ENCODE data around the gene PRAMEF5. TPM values are rescaled to one million over a fixed set of nuclear protein-coding genes. Genes with fewer than 3 reads are reported as not detected.
A peak's percentile ranks its signal among the peaks of the same experiment; 100 is the strongest.
"Not testable (repeated sequence)": the region's sequence is repeated elsewhere in the genome, so short reads cannot be mapped to it uniquely, and the experiment has no call there.

Gene PRAMEF5
- not detected for total RNA-seq

DNA sequence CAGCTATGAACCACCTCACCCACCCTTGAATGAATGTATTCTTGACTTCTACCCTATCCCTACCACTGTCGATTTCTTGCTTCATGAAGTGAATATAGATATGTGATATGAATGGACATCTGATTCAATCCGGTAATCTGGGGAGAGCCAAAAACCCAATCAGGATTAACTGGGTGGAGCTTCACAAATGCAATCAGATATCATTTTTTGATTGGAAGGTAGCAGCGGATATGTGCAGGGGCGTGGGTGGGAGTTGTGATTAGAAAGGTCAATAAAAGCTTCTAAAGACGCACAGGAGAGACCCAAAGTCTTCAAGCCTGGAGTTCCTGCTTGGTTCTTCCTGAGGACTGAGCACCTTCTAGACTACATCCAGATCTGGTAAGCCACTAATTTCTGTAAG, at the start of gene PRAMEF5:
Gene PRAMEF5 (plus strand): TSS at position 301 of the 400 bp plus-strand sequence. CDS start 5,071 bp downstream, outside the sequence.
- POLR2A ChIA-PET; H3K9me3 Mint-ChIP-seq (ENCODE audit: insufficient read depth); H3K27me3 Mint-ChIP-seq (ENCODE audit: low read depth); CTCF ChIA-PET; DNase-seq; H3K4me1 Mint-ChIP-seq (ENCODE audit: low read depth); ATAC-seq; H3K36me3 Mint-ChIP-seq (ENCODE audit: low read depth); H3K4me3 Mint-ChIP-seq; H3K27ac Mint-ChIP-seq: not testable (repeated sequence)

DNA sequence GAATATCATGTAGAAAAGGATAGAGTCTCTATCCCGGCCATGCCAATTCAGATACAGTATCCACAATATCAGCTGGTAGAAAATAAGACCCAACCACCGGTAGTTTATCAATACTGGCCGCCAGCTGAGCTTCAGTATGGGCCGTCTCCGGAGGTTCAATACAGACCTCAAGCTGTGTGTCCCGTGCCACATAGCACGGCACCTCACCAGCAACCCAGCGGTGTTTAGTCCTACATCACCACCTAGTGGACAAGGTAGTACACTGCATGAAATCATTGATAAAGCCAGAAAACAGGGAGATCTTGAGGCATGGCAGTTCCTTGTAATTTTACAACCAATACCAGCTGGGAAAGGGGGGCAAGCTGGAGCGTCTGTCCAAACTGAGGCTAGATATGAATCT, 45.3 kb upstream of the PRAMEF5 start:
- H3K4me3 Mint-ChIP-seq; H3K9me3 Mint-ChIP-seq (ENCODE audit: insufficient read depth); ATAC-seq; POLR2A ChIA-PET; H3K27ac Mint-ChIP-seq; DNase-seq; CTCF ChIA-PET; H3K36me3 Mint-ChIP-seq (ENCODE audit: low read depth); H3K4me1 Mint-ChIP-seq (ENCODE audit: low read depth); H3K27me3 Mint-ChIP-seq (ENCODE audit: low read depth): not testable (repeated sequence)

DNA sequence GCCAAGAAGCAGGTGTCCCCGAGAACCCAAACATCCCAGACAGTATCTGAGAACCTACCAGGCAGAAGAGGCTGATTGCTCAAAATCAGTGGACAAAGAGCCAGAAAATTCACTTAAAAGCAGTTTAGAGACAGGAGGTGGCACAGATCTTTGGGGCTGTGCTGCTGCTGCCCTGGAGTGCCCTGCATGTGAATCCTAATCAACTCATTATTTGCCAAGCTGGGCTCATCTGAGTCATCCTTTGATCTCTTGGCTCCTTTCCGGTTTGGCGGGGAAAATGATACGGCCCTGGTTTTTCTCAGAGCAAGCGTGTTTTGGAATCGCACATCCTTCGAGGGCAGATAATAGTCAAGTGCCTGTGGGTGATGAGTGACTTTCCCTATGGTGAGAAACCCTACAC, 37.4 kb upstream of the PRAMEF5 start:
- H3K27me3 Mint-ChIP-seq (ENCODE audit: low read depth); DNase-seq; H3K4me3 Mint-ChIP-seq; CTCF ChIA-PET; H3K9me3 Mint-ChIP-seq (ENCODE audit: insufficient read depth); H3K36me3 Mint-ChIP-seq (ENCODE audit: low read depth); H3K27ac Mint-ChIP-seq; POLR2A ChIA-PET; ATAC-seq; H3K4me1 Mint-ChIP-seq (ENCODE audit: low read depth): not testable (repeated sequence)

DNA sequence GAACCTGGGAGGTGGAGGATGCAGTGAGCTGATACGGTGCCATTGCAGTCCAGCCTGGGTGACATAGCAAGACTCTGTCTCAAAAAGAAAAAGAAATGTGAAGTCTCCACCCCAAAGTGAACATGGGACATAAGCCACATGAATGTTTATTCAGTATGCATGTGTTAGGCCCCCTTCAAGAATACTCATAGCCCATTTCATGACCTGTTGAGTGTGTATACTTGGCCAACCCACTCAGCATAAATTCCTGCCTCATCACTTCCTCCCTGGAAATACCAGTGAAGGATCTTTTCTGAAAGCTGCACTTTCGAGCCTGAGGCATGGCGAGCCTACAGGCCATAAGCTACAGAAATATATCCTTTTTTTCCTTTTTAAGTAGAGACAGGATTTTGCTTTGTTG, 34.8 kb upstream of the PRAMEF5 start:
- H3K9me3 Mint-ChIP-seq (ENCODE audit: insufficient read depth); H3K4me3 Mint-ChIP-seq; ATAC-seq; H3K4me1 Mint-ChIP-seq (ENCODE audit: low read depth); CTCF ChIA-PET; DNase-seq; H3K27me3 Mint-ChIP-seq (ENCODE audit: low read depth); H3K27ac Mint-ChIP-seq; POLR2A ChIA-PET; H3K36me3 Mint-ChIP-seq (ENCODE audit: low read depth): not testable (repeated sequence)

DNA sequence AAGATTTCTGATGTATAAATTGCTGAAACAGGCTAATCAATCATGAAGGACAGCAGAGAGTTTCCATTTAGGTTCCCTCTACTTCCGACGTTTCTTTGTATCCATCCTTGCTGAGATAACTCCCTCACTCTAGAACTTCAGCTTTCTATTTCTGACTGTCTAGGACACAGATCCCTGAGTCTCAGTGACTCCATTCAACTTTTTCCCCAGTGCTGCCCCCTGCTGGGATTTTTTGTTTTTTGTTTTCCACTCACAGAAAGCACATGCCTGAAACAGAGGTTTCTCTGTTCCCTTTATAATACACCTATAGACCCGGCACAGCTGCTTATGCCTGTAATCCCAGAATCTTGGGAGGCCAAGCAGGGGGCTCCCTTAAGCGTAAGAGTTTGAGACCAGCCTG, 31.2 kb upstream of the PRAMEF5 start:
- DNase-seq; POLR2A ChIA-PET; H3K27me3 Mint-ChIP-seq (ENCODE audit: low read depth); ATAC-seq; H3K4me1 Mint-ChIP-seq (ENCODE audit: low read depth); H3K4me3 Mint-ChIP-seq; H3K36me3 Mint-ChIP-seq (ENCODE audit: low read depth); H3K27ac Mint-ChIP-seq; H3K9me3 Mint-ChIP-seq (ENCODE audit: insufficient read depth); CTCF ChIA-PET: not testable (repeated sequence)

DNA sequence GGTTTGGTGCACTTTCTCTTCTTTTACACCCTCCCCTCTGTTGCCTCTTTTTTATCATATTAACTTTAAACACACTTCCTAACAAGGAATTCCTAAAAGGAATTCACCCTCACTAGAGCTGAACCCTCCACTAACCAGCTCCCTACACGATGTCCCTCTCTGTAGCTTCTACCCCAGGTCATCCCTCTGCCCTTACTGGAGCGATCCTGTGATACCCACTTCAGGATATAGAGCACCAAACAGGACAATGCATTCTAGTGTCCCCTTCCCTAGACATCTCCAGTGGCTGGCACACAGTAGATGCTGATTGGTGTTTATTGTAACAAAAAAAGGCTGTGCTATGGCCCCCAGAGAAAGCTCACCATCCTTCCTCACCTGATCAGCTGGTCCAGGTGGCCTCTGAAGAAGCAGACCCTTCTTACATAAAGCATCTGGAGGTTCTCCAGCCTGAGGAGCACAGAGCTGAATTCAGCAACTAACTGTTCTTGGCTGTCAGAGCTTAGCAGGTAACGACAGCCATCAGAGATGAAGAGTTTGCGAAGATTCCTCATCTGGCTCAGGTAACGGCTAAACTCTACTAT, 29.4 kb upstream of the PRAMEF5 start:
- Mint-ChIP-seq H3K36me3 (ENCODE audit: low read depth) (no peaks in the 10 kb centered on the region), H3K4me3 (no peak overlapping the region), H3K27me3 (ENCODE audit: low read depth) (no peaks in the 10 kb centered on the region), H3K4me1 (ENCODE audit: low read depth) (no peaks in the 10 kb centered on the region), H3K27ac (no peak overlapping the region), H3K9me3 (ENCODE audit: insufficient read depth) (no peaks in the 10 kb centered on the region)
- DNase-seq (peak; percentile 12), ATAC-seq (no peak)
- ChIA-PET POLR2A (no interaction called here), CTCF (no interaction called here)

DNA sequence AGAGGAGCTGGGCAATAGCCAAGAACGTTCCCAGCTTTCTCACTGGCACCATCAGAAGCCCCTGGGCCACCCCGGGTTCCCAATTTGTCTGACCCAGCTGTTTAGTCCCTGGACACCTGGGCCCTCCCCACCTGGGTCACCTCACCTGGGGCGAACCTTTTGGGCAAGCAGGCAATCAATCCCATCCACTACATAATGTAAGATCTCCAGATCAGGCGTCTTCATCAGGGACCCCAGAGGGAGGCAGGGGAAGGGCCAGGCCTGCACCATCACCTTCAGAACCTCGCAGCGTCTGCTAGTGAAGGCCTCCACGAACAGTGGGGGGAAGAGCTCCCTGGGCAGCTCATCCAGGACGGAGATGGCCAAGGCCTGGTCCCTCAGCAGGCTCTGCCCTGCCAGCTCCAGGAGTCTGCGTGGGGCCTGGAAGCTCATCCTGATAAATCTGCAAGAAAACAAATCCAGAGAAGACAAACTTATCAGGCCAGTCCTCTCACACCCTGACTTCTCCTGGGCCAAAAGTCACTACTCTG, 28.3 kb upstream of the PRAMEF5 start, which contains the start of gene PRAMEF18:
Gene PRAMEF18 (minus strand): TSS at position 480 of the 530 bp plus-strand sequence. CDS start 48 bp downstream, at position 432.
- peak; percentile 2 for DNase-seq
- H3K27me3 Mint-ChIP-seq (ENCODE audit: low read depth); H3K9me3 Mint-ChIP-seq (ENCODE audit: insufficient read depth); H3K4me1 Mint-ChIP-seq (ENCODE audit: low read depth); H3K36me3 Mint-ChIP-seq (ENCODE audit: low read depth); H3K27ac Mint-ChIP-seq; ATAC-seq; H3K4me3 Mint-ChIP-seq; CTCF ChIA-PET; POLR2A ChIA-PET: not testable (repeated sequence)

DNA sequence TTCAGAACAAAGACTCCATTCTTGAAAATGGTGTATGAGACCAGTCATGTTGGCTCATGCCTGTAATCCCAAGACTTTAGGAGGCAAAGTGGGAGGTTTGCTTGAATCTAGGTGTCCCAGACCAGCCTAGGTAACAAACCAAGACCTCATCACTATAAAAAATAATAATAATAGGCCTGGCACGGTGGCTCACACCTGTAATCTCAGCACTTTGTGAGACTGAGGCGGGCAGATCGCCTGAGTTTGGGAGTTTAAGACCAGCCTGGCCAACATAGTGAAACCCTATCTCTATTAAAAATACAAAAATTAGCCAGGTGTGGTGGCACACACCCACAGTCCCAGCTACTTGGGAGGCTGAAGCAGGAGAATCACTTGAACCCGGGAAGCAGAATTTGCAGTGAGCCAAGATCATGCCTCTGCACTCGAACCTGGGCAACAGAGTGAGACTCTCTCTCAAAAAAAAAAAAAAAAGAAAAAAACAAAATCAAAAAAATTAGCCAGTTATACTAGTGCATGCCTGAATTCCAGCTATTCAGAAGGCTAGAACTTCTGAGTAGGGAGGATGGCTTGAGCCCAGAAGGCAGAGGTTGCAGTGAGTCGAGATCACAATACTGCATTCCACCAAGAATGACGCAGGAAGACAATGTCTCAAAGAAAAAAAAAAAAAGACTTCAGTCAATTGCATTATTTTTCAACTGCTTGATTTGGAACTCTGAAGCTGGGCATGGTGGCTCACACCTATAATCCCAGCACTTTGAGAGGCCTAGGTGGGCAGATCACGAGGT, 26.5 kb upstream of the PRAMEF5 start:
- POLR2A ChIA-PET, H3K27ac Mint-ChIP-seq: not testable (repeated sequence)

DNA sequence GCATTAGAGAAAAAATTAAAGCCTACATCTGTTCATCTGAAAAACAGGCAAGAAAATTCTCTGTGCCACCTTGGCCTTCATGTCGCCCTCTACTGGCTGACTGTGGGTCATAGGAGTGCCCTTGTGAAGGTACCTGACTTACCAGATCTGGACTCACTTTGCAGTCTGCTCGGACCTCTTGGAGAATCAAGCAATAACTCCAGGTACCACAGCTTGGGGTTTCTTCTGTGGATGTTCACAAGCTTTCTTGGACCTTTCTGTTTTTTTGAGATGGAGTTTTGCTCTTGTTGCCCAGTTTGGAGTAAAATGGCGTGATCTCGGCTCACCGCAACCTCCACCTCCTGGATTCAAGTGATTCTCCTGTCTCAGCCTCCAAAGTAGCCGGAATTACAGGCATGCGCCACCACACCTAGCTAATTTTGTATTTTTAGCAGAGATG, 25.6 kb upstream of the PRAMEF5 start:
- Mint-ChIP-seq H3K9me3 (ENCODE audit: insufficient read depth) (no peaks in the 10 kb centered on the region), H3K27ac (no peak overlapping the region), H3K27me3 (ENCODE audit: low read depth) (no peaks in the 10 kb centered on the region), H3K4me3 (no peak overlapping the region), H3K36me3 (ENCODE audit: low read depth) (no peaks in the 10 kb centered on the region), H3K4me1 (ENCODE audit: low read depth) (no peaks in the 10 kb centered on the region)
- ChIA-PET CTCF (no interaction called here), POLR2A (no interaction called here)
- ATAC-seq (no peak), DNase-seq (peak; percentile 59)

More for the DNA sequence above, 26.5 kb upstream of the PRAMEF5 start:
- ATAC-seq; H3K4me3 Mint-ChIP-seq; H3K4me1 Mint-ChIP-seq (ENCODE audit: low read depth); CTCF ChIA-PET; H3K36me3 Mint-ChIP-seq (ENCODE audit: low read depth); H3K27me3 Mint-ChIP-seq (ENCODE audit: low read depth); H3K9me3 Mint-ChIP-seq (ENCODE audit: insufficient read depth): not testable (repeated sequence)
- peak; percentile 9 for DNase-seq

DNA sequence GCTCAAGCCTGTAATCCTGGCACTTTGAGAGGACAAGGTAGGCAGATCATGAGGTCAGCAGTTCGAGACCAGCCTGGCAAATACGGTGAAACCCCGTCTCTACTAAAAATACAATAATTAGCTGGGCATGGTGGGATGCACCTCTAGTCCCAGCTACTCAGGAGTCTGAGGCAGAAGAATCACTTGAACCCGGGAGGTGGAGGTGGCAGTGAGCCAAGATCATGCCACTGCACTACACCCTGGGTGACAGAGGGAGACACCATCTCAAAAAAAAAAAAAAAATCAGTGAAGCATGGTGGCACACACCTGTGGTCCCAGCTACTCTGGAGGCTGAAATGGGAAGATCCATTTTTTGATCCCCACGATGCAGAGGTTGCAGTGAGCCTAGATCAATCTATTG, 23.9 kb upstream of the PRAMEF5 start:
- H3K36me3 Mint-ChIP-seq (ENCODE audit: low read depth); POLR2A ChIA-PET; H3K27ac Mint-ChIP-seq; CTCF ChIA-PET; ATAC-seq; H3K4me3 Mint-ChIP-seq; H3K27me3 Mint-ChIP-seq (ENCODE audit: low read depth); H3K4me1 Mint-ChIP-seq (ENCODE audit: low read depth); H3K9me3 Mint-ChIP-seq (ENCODE audit: insufficient read depth): not testable (repeated sequence)
- DNase-seq = peak; percentile 8

DNA sequence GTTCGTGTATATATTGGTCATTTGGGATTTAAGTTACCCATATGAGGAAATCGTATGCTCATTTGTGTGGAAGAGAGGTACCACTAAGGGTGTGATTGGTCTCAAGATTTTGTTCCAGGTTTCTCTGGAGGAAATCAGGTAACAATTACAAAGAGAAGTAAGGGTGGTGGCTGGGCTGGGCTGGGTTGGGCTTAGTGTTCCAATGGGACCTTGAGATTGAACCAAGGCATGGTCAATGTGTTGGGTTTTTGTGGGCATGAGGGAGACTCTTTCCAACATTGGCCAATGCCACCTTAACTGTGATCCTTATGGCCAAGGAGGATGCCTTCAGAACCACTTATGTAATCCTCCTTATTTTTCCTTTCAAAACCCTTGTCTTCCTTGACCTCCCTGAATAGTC, 23.4 kb upstream of the PRAMEF5 start:
- H3K4me1 Mint-ChIP-seq (ENCODE audit: low read depth); H3K27ac Mint-ChIP-seq; H3K4me3 Mint-ChIP-seq; H3K9me3 Mint-ChIP-seq (ENCODE audit: insufficient read depth); ATAC-seq; H3K36me3 Mint-ChIP-seq (ENCODE audit: low read depth); CTCF ChIA-PET; H3K27me3 Mint-ChIP-seq (ENCODE audit: low read depth): not testable (repeated sequence)
- DNase-seq = peak; percentile 14
- POLR2A ChIA-PET = interaction anchor here (1.0 kb wide), 1 partner anchor 15 kb away, joined by 3 read pairs; no protein-coding TSS in a partner anchor

DNA sequence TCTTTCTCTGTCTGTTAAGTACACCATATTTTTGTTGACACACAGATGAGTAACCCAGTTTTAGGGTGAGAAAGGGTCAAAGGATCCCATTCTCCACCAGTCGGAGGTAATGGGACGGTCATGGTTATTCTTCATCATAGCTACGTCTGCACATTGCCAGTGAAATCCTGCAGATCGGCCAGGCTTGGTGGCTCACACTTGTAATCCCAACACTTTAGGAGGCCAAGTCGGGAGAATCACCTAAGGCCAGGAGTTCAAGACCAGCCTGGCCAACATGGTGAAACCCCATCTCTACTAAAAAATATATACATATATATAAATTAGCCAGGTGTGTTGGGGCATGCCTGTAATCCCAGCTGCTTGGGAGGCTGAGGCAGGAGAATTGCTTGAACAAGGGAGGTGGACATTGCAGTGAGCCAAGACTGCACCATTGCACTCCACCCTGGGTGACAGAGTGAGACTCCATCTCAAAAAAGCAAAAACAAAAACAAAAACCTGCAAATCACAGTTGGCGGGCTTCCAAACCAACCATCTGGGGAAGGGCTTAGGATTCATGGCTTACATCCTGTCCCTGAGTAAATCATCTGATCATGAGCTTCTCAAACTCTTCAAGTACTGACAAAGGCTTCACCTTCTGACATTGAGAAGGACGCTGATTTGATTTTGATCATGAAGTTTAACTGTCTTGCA, 22.8 kb upstream of the PRAMEF5 start:
- H3K4me3 Mint-ChIP-seq; H3K4me1 Mint-ChIP-seq (ENCODE audit: low read depth); ATAC-seq; H3K27ac Mint-ChIP-seq; H3K36me3 Mint-ChIP-seq (ENCODE audit: low read depth); CTCF ChIA-PET; H3K27me3 Mint-ChIP-seq (ENCODE audit: low read depth); H3K9me3 Mint-ChIP-seq (ENCODE audit: insufficient read depth): not testable (repeated sequence)
- POLR2A ChIA-PET = interaction anchor here (1.0 kb wide), 1 partner anchor 14 kb away, joined by 3 read pairs; no protein-coding TSS in a partner anchor
- peak; percentile 12 for DNase-seq

Data from activated CD8-positive, alpha-beta T cell treated with anti-CD3 and anti-CD28 coated beads, Interleukin-2, amount 10 ng/mL, durations not matched to agents 7 days and 5 days (primary cell).